GM12875 (cell line): ENCODE measurements around the gene TSSK1B.

Experiments
- H3K4me3 ChIP-seq: one replicate; pipeline ENCODE4 v1.5.1; 2011; ENCODE audit warnings: low read depth, low read length, control low read depth
- TF ChIP-seq, protein P1 (sequence below): IDR thresholded peaks from 2 replicates; pipeline ENCODE4 v1.5.1; 2011; ENCODE audit warnings: low read depth, mild to moderate bottlenecking, control low read depth, inconsistent platforms, low read length, moderate library complexity, borderline replicate concordance; ENCODE audit not compliant: insufficient read depth

TSSK1B gene

GRCh38 chr5:113451797-113452196, 17.0 kb upstream of the TSSK1B start:
- no peak overlapping the region for H3K4me3 ChIP-seq
- TF ChIP-seq, protein P1, sequence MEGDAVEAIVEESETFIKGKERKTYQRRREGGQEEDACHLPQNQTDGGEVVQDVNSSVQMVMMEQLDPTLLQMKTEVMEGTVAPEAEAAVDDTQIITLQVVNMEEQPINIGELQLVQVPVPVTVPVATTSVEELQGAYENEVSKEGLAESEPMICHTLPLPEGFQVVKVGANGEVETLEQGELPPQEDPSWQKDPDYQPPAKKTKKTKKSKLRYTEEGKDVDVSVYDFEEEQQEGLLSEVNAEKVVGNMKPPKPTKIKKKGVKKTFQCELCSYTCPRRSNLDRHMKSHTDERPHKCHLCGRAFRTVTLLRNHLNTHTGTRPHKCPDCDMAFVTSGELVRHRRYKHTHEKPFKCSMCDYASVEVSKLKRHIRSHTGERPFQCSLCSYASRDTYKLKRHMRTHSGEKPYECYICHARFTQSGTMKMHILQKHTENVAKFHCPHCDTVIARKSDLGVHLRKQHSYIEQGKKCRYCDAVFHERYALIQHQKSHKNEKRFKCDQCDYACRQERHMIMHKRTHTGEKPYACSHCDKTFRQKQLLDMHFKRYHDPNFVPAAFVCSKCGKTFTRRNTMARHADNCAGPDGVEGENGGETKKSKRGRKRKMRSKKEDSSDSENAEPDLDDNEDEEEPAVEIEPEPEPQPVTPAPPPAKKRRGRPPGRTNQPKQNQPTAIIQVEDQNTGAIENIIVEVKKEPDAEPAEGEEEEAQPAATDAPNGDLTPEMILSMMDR: no peak

GRCh38 chr5:113450929-113451328, 16.1 kb upstream of the TSSK1B start:
- TF ChIP-seq, protein P1: no peak
- no peak overlapping the region for H3K4me3 ChIP-seq

- H3K4me3 ChIP-seq: no peak overlapping the region
Observed at GRCh38 chr5:113450462-113450861, 15.7 kb upstream of the TSSK1B start.

GRCh38 chr5:113448252-113448651, 13.5 kb upstream of the TSSK1B start:
- H3K4me3 ChIP-seq: no peak overlapping the region
- TF ChIP-seq, protein P1: no peak

More at GRCh38 chr5:113450462-113450861, 15.7 kb upstream of the TSSK1B start:
- TF ChIP-seq, protein P1: no peak

- TF ChIP-seq, protein P1: no peak
- H3K4me3 ChIP-seq: no peak overlapping the region
Observed at GRCh38 chr5:113447498-113448050, 12.8 kb upstream of the TSSK1B start.

GRCh38 chr5:113446358-113446927, 11.7 kb upstream of the TSSK1B start:
- TF ChIP-seq, protein P1: no peak
- H3K4me3 ChIP-seq: no peak overlapping the region

GRCh38 chr5:113437111-113437510, 2.3 kb upstream of the TSSK1B start:
- no peak overlapping the region for H3K4me3 ChIP-seq
- TF ChIP-seq, protein P1: no peak
